B cell (primary cell): Measurements from ENCODE around the gene MAGEA11.

ENCODE experiments used
- CTCF ChIP-seq: fragments of 200-600 bp; IDR thresholded peaks from one replicate; pipeline ENCODE4 v1.8.0; 2022; ENCODE audit warnings: antibody characterized with exemption, mild to moderate bottlenecking
- EZH2 ChIP-seq: IDR thresholded peaks from 2 replicates; pipeline ENCODE4 v1.6.1; 2012; ENCODE audit warnings: borderline replicate concordance, low read depth, mild to moderate bottlenecking, moderate library complexity, low read length; ENCODE audit not compliant: insufficient read depth, poor library complexity, severe bottlenecking

- no peak for TF ChIP-seq CTCF
- no peak for TF ChIP-seq EZH2
These were observed 20.1 kb upstream of the MAGEA11 start for GRCh38 chrX:149691794-149692193.
